ENCODE results near the gene IFT172.
"Not testable (repeated sequence)": the region's sequence is repeated elsewhere in the genome, so short reads cannot be mapped to it uniquely, and the experiment has no call there.

Gene IFT172, protein sequence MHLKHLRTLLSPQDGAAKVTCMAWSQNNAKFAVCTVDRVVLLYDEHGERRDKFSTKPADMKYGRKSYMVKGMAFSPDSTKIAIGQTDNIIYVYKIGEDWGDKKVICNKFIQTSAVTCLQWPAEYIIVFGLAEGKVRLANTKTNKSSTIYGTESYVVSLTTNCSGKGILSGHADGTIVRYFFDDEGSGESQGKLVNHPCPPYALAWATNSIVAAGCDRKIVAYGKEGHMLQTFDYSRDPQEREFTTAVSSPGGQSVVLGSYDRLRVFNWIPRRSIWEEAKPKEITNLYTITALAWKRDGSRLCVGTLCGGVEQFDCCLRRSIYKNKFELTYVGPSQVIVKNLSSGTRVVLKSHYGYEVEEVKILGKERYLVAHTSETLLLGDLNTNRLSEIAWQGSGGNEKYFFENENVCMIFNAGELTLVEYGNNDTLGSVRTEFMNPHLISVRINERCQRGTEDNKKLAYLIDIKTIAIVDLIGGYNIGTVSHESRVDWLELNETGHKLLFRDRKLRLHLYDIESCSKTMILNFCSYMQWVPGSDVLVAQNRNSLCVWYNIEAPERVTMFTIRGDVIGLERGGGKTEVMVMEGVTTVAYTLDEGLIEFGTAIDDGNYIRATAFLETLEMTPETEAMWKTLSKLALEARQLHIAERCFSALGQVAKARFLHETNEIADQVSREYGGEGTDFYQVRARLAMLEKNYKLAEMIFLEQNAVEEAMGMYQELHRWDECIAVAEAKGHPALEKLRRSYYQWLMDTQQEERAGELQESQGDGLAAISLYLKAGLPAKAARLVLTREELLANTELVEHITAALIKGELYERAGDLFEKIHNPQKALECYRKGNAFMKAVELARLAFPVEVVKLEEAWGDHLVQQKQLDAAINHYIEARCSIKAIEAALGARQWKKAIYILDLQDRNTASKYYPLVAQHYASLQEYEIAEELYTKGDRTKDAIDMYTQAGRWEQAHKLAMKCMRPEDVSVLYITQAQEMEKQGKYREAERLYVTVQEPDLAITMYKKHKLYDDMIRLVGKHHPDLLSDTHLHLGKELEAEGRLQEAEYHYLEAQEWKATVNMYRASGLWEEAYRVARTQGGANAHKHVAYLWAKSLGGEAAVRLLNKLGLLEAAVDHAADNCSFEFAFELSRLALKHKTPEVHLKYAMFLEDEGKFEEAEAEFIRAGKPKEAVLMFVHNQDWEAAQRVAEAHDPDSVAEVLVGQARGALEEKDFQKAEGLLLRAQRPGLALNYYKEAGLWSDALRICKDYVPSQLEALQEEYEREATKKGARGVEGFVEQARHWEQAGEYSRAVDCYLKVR (N-terminal part only)

DNA sequence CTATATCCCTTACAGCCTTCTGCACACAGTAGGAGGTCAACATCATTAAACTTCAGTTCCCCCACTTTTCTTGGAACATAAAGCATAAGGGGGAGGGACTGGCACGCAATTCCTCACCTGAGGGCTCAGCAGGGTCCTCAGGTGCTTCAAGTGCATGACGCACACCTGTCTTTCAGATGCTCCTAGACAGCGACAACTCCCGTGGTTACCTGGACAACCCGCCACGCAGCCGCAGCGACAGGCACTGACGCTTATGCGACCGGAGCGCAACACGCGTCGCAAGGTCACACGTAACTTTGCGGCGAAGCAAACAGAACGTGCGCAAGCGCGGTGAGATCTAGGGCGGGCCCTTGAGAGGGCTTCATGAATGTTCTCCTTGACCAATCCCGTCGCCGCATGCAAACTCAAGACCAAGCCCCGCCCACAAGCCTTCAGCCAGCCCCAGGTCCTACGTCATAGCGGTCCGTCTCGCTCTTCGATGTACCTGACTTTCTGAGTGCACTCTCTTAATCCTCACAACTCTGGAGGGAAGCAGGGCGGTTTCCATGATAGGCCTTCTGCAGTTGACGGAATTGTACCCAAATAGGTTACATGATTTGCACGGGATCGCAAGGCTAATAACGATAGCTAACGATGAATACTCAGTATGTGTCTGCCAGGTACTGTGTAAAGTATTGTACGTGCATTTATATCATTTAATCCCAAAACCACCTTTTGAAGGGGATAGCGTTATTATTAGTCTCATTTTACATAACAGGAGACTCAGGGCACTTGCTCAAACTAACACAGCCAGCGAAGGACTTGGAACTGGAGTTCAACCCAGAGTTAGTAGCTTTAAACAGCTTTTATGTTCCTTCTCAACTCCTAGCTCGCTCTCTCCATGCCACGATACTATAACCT is at the start of gene IFT172:
TSS of gene IFT172 (minus strand) at position 246 of the 900 bp plus-strand sequence. CDS start at position 156, 90 bp downstream.
- FAIRE-seq: peak; percentile 56
- peak; percentile 81 for DNase-seq (ENCODE audit: low spot score)

DNA sequence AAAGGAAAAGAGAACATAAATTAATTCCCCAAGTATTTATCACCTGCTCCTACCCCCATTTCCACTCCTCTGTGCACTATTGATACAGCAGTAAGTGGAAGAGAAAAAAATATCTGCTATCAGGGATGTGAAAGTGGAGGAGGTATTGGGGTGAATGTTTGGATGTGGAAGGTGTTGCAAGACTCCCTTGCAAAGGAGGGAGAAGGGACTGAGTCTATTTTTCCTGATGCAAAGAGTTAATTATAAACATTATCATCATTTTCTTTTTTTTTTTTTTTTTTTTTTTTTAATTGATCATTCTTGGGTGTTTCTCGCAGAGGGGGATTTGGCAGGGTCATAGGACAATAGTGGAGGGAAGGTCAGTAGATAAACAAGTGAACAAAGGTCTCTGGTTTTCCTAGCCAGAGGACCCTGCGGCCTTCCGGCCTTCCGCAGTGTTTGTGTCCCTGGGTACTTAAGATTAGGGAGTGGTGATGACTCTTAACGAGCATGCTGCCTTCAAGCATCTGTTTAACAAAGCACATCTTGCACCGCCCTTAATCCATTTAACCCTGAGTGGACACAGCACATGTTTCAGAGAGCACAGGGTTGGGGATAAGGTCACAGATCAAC is 49.4 kb upstream of the IFT172 start:
- not testable (repeated sequence) for FAIRE-seq; DNase-seq (ENCODE audit: low spot score)

DNA sequence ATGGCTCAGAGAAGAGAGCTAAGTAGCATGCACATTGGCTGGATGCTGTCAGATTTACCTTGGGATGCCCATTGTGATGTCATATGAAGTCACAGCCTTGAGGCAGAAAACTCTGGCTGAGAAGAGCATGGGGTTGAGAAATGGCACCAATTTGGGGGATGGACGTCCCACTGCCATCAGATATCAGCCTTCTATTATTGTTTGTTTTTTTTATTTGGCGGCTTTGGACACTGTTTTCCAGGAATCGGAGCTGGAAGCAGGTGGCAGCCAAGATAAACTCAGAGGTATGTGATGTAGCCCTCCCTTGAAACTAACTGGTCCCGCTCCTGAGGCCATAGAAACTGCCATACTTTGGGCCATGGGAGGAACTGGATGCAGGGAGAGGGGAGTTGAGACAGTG is 47.7 kb upstream of the IFT172 start:
- no peak for FAIRE-seq
- DNase-seq (ENCODE audit: low spot score): no peak

DNA sequence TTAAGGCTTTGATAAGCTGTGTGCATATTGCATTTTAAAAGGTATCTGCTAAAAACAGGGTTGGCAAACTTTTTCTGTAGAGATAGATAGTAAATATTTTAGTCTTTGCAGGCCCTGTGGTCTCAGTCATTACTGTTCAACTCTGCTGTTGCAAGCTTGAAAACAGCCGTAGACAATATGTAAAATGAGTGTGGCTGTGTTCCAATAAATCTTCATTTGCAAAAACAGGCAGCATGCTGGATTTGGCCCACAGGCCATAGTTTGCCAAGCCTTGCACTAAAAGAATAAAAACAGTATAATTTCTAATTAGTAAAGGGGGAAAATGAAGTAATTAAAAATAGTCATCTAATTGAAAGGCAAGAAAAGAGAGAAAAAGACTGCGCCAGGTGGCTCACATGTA is 42.4 kb upstream of the IFT172 start:
- no peak for DNase-seq (ENCODE audit: low spot score)
- FAIRE-seq: no peak

DNA sequence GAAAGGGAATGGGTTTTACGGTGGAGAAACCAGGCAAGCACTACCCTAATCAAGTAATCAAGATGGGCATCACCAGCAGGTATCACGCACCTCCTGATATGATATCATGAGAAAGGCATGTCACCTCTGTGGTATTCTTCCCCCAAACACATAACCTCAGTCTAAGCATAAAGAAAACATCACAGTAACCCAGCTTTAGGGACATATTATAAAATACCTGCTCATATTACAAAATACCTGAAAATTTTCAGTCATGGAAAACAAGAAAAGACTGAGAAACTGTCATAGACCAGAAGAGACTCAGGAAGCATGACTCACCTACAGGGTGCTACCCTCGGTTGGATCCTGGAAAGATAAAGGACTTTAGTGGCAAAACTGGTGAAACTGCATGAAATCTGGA is 37.6 kb upstream of the IFT172 start:
- DNase-seq (ENCODE audit: low spot score): peak; percentile 61
- no peak for FAIRE-seq

DNA sequence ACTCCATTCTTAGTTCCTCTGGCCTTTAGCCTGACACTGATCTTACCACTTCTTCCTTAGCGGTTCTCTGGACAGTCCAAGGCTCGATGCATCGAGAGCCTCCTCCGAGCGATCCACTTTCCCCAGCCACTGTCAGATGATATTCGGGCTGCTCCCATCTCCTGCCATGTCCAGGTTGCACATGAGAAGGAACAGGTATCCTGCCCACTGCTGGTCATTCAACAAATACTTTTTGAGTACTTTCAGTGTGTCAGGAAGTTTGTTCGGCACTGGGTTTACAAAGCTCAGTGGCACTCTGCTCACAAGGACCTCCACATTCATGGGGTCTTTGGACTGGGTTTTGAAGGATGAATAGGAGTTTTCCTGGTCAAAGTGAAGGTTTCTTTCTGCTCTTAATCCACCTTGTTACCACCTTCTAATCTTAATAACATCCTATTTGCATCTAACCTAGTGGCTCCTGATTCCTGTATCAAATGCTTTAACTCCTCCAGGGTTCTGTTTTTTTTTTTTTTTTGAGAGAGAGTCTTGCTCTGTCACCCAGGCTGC is 32.9 kb upstream of the IFT172 start:
- DNase-seq (ENCODE audit: low spot score) (no peak), FAIRE-seq (no peak)

DNA sequence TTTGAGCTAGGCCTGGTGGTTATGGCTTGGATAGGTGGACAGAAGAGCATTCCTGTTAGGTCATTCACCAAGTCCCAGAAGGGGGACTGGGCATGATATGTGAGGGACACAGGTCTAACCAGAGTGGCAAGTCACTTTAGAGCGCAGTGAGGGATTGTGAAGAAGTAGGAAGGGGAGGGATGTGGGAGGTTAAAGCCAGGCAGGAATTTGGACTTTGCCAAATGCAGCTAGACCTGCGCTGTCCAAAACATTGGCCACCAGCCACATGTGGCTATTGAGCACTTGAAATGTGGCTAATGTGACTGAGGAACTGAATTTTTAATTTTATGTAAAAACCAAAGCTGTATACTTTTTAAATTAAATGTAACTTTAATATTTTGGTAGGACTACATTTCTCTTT is 30.8 kb upstream of the IFT172 start:
- DNase-seq (ENCODE audit: low spot score) (no peak), FAIRE-seq (no peak)

DNA sequence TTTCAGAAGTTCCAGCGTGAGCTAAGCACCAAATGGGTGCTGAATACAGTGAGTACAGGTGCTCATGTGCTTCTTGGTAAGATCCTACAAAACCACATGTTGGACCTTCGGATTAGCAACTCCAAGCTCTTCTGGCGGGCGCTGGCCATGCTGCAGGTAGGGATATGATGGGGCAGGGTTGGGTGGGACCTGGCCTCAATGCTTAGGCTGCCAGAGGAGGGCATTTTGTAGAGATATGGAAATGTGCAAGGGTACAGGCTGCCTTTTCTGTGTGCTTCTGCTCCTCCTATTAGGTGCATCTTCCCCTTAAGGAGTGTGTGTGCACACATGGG is 29.2 kb upstream of the IFT172 start:
- no peak for DNase-seq (ENCODE audit: low spot score)
- no peak for FAIRE-seq

DNA sequence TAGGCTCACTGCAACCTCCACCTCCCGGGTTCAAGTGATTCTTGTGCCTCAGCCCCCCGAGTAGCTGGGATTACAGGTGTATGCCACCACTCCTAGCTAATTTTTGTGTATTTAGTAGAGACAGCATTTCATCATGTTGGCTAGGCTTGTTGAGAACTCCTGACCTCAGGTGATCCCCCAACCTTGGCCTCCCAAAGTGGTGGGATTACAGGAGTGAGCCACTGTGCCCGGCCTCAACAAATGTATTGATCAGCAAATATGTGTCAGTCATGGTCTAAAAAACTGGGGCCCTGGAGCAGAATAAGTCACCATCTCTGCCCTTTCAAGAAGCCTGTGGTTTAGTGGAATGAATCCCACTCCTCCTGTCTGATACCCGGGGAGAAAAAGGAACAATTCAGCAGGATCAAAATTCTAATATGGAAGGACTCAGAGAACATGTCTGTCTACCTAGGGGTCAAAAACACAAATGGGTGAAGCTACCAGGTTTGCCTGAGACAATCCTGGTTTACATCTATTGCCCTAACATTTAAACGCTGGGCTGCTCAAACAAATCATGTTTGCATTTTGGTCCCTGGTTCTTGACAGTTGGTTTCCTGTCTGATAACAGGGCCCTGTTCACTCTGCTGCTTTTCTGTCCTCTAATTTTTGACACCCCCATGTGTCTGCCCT is 28.7 kb upstream of the IFT172 start:
- DNase-seq (ENCODE audit: low spot score): no peak
- FAIRE-seq: no peak

DNA sequence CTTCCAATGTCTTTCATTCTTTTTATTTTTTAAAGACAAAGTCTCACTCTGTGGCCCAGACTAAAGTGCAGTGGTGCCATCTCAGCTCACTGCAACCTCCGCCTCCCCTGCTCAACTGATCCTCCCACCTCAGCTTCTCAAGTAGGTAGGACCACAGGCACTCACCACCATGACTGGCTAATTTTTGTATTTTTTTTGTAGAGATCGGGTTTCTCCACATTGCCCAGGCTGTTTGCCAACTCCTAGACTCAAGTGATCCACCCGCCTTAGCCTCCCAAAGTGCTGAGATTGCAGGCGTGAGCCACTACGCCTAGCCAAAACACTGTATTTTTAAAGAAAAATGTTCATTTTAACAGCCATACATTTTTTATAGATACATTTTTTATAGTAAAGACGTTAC is 19.8 kb upstream of the IFT172 start:
- FAIRE-seq (no peak), DNase-seq (ENCODE audit: low spot score) (no peak)

DNA sequence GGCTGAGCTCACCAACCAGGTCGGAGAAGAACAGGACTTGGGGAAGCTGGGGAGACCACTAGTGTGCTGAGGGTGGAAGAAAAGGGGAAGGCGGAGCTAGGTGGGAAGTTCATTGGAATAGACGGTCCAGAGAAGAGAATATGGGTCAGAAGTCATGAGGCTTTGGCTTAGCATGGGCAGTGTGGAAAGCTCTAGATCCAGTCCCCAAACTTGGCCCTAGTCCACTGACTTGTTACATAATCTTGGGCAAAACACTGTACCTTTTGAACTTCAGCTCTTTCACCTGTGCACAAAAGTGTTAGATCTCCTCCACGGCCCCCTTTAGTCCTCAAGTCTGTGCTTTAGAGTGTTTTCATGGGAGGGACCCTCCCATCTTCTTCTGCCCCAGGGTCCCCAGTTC is 17.8 kb upstream of the IFT172 start:
- FAIRE-seq: no peak
- no peak for DNase-seq (ENCODE audit: low spot score)

DNA sequence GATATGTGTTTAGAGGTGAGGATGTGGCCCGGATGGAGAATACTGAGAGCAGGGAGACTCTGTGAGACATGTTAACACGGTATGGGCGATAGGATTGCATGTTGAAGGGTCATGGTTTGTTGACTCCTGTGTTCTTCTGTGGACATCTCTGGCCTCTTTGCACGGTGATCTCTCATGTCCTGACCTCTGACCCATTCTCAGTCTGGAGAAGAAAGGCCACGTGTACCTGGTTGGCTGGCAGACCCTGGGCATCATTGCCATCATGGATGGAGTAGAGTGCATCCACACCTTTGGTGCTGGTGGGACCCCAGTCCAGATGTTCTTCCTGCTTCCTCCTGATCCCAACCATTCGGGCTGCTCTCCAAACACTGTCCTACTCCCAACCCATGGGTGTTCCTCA is 17.0 kb upstream of the IFT172 start:
- no peak for DNase-seq (ENCODE audit: low spot score)
- FAIRE-seq: no peak

DNA sequence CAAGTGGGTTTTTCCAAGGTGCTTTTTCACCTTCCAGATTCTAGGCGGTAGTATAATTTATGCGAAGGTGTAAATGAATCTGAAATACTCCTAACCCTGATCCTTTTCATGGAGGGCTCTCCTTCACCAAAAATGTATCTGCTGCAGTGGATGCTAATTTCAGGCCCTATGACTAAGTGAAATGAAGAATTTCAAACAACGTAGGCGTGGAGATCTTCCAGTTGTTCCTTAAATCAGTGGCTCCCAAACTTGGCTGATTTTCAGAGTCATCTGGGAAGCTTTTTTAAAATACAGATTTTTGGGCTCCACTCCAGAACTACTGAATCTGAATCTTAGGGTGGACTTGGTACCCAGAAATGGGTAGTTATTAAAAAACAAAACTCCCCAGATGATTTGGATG is 12.6 kb upstream of the IFT172 start:
- no peak for FAIRE-seq
- no peak for DNase-seq (ENCODE audit: low spot score)

DNA sequence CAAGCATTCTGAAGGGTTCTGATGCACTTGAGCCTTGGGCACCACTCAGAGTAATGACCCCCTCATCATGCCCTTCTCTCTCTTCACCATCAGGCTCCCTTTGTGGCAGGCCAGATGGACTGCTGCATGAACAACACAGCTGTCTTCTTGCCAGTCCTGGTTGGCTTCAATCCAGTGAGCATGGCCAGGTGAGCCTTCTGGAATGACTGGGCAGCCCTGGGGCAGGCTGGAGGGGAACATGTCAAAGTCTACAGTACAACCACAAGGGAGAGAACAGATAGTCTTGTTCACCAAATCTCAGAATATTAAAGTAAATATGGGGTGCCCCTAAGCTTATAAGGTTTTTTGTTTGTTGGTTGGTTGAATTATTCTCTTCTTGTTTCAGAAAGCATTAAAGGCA is 11.5 kb upstream of the IFT172 start:
- DNase-seq (ENCODE audit: low spot score): no peak
- FAIRE-seq: no peak

DNA sequence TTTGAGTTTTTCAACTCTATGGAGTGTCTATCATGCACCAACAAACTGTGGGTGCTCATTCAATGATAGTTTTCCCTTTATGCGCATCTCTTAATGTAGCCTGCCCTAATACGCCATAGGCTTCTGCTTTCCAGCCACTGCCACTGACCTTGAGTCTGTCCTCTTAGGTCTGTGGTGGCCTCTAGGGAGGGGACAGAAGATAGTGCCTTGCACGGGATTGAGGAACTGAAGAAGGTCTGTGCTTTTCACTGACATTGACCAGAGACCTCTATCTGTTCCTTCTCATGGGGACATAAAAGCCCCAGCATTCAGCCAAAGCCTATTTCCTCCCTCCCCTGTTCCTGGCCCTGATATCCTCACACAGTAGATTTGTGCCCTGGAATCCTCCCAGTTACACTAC is 9.4 kb upstream of the IFT172 start:
- no peak for FAIRE-seq
- no peak for DNase-seq (ENCODE audit: low spot score)

DNA sequence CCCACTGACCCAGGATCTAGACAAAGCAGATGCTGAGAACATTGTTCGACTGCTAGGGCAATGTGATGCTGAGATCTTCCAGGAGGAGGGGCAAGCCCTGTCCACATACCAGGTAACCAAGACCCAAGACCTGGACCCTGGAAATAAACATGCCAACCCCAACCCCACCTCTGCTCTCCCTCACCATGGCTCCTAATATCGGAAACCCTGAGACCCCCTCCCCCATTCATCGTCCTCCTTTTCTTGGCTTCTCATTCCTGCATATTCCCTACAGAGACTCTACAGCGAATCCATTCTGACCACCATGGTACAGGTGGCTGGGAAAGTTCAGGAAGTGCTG is 7.7 kb upstream of the IFT172 start:
- DNase-seq (ENCODE audit: low spot score) (no peak), FAIRE-seq (no peak)

DNA sequence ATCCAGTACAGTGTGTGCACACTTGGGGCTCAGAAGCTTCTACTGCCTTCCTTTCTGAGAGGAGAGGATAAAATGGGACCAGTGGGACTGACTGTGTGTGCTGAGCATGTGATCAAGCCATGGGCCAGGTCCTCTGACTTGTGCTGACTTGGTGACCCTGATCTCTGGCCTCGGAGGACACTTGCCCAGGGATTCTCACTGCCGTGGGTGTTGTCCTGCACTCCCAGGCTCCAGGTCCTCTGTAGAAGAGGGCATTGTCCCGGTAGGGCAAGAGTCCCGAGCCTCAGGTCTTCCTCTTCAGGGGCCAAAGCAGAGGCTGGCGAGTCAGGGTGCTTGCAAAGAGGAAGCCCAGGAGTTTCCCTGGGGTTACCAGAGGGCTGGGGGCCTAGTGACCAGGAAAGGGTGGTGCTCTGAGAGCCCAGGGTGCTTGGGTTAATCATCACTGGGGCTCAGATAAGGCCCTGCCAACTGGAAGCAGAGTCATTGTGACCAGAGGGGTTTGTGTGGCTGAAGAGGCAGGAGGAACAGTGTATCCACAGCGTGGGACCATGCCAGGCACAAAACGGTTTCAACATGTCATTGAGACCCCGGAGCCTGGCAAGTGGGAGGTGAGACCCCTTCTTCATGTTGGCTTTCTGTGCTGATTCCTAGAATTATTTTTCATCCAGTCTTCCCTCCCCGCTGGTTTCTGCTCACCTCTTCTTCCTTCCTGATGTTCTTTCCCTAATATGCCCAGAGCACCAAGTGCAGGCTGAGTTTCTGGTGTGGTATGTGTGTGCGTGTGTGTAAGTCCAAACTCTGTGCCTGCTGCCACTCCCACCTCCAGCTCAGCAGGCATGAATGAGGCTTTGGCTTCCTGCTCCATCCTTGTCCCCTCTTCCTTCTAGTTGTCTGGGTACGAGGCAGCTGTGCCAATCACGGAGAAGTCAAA is 7.1 kb upstream of the IFT172 start, which contains the start of gene GCKR:
TSS of gene GCKR (plus strand) at position 483 of the 931 bp plus-strand sequence. CDS start at position 549, 66 bp downstream.
- no peak for FAIRE-seq
- DNase-seq (ENCODE audit: low spot score): no peak

DNA sequence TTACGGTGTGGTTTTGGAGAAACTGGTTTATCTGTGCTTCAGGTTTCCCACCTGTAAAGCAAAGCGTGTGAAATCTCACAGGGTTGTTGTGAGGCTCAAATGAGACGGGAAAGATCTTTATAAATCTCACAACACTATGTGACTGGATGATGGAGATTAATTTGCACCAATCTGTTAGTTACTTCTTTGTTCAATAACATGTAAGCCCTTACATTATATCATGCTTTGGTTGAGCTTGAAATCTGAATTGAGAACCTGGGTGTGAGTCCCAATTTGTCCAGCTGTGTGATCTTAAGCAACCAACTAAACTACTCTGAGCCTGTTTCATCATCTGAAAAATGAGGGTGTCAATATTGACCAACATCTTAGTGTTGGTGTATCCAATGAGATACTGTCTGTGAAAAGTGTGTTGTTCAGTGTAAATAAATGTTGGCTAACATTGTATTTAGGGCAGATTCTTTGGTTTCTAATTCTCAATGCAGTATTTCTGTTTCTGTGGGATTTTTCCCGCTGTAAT is 6.4 kb upstream of the IFT172 start:
- FAIRE-seq (no peak), DNase-seq (ENCODE audit: low spot score) (no peak)
